Measurements from ENCODE around the gene INTS6L. TPM values are rescaled to one million over a fixed set of nuclear protein-coding genes. Genes with fewer than 3 reads are reported as not detected.
"Not testable (repeated sequence)": the region's sequence is repeated elsewhere in the genome, so short reads cannot be mapped to it uniquely, and the experiment has no call there.

INTS6L gene
- polyA plus RNA-seq, 10 donors: 8.1 to 17.9 (median 12.9) TPM

DNA sequence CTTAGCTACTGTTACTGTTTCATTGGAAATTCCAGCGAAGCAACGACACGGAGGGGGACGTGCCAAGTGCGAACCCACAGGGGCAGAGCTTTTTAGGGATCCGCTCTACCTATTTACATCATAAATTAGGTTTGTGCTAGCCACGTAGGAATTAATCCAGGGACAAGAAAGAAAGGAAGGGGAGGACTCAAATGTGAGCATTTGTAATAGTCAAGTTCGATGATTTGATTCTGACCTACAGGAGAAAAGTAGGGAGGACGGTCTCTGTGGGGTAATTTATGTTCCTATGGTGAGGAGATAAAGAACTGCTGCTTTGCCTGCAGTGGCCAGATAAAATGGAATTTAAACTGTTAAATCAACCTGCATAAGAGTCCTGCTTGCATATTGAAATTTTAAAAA, 1.7 kb downstream of the INTS6L start:
- no peak for DNase-seq

DNA sequence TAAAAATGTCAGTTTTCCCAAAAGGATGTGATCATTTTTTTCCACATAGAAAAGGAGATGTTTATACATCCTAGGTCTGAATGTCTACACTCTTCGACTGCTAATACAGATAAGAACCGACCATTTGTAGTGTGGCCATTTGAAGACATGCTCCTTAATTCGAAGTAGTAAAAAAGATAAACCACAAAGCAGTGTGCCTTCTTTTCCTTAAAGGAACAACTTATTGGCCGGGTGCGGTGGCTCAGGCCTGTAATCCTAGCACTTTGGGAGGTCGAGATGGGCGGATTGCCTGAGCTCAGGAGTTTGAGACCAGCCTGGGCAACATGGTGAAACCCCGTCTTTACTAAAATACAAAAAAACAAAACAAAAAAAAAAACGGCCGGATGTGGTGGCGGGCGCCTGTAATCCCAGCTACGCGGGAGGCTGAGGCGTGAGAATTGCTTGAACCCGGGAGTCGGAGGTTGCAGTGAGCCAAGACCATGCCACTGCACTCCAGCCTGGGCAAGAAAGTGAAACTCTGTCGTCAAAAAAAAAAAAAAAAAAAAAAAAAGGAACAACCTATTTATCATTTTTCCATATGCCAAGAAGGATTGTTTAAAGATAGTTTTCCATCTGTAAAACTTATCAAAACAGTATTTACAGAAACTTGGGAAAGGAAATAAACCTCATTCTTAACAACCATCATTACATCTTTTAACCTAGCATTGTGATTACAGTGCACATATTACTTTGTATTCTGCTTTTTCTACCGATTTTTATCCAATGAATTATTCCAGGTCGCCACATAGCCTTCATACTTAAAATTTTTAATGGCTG, 2.6 kb downstream of the INTS6L start:
- DNase-seq: no peak

DNA sequence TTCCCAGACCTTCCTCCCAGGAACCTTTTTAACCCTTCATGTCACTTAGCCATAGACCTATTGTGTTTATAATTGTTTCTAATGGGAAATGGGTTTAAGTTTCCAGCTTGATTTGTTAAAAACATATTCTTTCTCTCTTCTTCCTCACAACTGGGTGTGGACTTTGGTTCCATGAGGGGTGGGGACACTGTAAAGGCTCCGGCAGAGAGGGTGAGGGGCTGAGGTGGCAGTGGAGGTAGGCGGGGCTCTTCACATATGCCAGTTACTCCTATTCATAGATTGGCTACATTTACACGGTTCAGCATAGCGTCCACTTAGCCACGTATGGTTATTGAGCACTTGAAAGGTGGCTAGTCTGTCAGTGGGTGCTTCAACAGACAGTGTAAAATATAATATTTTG, 7.8 kb downstream of the INTS6L start:
- DNase-seq: no peak

DNA sequence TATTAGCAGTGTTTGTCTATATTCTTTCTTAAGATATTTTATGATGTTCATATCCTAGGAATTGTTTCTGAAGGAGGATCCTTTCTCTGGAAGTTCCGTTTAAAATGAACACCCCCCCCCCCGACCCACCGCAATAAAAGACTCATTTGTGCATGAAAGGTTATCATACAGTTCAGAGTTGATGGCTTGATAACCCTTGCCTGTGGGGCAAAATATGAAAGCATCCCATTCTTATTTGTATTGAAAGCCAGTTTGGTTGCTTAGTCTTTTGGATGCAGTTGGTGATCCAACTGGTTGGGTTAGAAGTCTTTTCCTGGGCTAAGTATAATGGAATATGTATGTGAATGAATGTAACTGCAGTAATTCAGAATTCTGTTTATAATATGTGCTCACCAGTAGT, 8.3 kb downstream of the INTS6L start:
- no peak for DNase-seq

DNA sequence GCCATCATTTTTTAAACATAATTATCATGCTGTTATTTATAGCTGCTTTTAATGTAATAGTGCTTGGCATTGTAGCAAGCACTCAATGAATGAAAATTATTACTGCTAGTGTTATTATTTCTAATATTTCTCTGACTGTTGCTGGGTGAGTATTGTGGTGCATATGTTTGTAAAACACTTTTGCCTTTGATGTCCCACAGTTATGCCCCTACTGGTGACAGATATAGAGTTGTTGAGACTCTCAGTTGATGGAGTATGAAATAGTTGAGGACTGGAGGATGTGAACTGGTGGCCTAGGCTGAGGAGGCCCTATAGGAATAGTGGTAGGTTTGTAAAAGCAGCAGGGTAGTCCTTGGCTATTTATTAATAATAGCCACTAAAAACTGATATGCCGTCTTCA, 9.6 kb downstream of the INTS6L start:
- DNase-seq: no peak

DNA sequence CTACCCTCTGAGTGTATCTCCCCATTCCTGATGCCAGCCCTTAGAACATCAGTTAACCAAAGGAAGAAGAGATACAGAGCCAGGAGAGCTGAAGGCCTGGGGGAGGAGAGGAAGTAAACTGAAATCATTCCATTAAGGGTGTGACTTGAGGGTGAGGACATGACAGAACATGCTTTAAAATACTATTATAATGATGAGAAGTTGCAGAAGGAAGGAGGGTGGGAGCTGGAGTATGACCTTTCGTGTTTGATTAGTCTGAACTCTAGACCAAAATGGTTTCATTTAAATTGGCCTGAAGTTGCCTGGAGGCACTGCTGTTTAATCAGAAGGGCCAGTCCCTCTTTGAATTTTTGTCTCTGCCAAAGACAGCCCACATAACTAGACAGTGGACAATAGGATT, 11.4 kb downstream of the INTS6L start:
- no peak for DNase-seq

DNA sequence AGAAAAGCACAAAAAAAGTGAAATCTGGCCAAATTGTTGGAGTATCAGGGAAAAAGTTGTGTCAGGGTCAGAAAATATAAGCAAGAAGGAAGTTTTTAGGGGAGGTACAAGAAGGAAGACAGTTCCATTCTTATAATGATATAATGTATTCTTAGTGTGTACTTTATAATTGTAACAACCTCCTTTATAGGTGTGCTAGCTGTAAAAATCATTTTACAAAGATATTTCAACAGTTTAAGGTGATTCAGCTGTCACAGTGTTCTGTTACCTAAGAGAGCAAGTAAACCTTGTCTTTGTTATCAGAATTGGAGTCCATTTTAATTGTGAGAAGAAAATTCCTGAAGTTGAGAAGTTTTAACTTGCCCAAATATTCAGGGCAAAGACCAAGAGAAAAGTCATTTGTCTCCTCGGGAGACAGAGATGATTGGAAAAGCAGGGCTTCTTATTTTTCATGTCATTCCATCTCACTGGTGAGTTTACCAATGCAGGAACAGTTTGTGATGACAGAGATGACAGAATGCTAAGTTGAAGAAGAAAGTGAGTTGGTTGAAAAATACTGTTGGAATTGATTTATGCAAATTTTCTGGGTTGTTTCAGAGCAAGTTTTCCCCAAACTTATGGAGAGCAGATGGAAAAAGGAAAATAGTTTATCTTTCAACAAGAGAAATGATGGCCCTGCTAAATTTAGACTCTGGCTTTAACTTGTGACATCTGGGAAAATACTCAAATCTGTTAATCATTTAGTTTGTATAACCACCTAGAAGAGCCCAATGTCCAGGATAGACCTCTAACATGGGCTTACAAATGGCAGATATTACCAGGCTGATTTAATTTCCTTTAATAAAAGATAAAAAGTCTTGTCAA, 14.8 kb downstream of the INTS6L start:
- DNase-seq: peak; percentile 10 to 47 (median 16)

DNA sequence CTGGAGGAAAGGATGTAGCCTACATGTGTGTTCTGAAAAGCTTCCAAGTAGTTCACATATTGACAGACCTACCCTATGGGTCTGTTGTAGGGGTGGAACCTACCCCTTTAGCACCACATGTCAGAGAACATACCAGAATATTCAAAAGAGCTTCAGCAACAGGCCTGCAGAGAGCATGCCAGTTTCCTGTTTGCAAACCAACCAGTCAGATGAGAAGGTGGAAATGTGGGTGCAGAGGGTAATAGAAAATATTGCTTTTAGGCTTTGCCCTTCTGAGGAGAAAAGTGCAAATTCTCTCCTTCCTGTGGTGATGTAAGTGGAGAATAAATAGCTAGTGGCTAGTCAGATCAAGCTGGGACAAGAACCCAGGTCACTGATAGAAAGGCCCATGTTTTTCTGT, 16.4 kb downstream of the INTS6L start:
- DNase-seq: no peak

DNA sequence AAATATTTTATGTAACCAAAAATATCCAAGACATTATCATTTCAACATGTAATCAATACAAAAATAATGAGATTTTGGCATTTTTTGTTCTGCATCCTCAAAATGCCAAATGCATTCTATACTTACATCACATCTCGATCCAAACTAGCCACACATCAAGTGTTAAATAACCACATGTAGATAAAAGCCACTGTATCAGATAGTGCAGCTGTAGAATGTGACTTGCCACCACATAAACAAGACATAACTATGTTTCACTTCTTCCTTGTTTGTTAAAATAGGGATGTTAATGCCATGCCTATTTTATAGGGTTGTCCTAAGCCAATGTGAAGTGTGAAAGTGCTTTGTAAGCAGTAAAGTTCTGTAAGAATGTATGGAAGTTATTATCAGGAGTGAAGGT, 20.9 kb downstream of the INTS6L start:
- DNase-seq: no peak

DNA sequence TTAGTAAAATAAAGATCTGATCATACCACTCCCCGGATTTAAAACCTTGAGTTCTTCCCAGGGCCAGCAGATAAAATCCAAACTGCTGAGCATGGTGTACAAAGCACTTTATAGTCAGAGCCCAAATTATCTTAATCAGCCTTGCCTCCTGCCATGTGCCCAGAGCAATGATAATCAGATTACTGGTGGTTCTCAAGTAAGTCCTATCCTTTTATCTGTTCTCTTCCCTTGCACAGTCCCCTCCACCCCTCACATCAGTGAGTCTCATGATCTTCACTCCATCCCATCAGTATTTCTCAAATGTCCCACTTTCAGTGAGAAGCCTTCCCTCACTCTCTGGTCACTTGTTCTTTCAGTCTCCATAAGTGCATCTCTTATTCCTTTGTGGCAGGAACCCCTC, 22.7 kb downstream of the INTS6L start:
- DNase-seq: no peak

DNA sequence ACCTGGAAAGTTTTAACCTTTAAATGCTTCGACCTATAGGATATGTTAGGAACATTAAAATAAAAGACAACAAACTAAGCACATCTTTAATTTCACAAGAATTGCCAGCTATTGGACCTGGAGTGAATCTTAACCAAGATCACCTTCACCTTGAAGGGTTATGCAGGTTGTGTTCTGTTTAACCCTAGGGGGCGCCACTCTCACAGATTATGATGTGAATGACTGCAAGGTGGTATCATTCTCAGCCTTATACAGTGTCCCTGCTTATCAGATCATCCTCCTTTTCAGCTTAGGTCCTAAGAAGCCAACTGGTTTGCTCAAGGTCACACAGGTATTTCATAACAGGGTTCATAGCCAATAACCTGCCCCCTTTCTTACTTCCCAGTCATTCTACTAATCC, 23.5 kb downstream of the INTS6L start:
- no peak for DNase-seq

DNA sequence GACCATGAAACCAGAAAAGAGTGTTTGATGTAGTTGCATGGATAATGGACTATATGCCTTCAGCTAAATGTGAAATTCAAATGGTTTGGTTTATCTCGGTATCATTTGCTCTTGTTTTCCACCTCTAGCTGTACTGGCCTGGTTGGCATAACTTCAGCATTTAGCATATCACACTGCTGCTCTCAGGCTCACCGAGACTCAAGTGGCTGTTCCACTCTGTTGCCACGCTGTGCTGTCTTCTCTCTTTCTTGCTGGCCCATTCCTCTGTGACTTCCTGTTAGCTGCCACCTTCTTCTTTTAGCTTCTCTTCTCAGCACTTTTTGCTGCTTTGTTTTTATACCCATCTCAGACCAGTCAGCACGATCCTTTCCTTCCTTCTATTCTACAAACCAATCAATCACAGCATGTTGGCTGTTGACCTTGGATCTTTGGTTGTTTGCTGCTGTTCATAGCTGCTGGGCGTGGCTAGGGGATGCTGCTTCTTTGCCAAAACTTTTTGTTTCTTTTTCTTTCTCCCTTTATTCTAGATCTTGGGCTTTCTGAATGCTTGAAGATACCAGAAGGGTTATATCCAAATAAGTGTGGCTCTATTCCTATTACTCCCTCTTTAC, 24.0 kb downstream of the INTS6L start:
- DNase-seq: no peak

DNA sequence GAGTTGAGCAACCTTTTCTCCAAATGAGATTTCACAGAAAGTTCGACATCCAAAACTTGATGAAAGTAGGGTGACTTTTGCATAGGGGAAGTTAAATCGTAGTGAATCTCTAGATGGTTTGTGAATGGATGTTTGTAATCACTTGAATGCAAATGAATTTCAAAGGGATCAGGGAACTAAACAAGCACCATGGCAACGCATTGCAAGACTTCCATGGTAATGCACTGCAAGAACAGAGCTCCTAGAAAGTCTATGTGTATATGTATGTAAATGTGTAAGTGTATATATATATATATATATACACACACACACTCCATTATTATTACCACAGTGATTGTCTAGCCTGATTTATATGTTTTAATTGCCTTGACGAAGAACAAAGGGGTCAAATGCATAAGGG, 27.3 kb downstream of the INTS6L start:
- DNase-seq: no peak

DNA sequence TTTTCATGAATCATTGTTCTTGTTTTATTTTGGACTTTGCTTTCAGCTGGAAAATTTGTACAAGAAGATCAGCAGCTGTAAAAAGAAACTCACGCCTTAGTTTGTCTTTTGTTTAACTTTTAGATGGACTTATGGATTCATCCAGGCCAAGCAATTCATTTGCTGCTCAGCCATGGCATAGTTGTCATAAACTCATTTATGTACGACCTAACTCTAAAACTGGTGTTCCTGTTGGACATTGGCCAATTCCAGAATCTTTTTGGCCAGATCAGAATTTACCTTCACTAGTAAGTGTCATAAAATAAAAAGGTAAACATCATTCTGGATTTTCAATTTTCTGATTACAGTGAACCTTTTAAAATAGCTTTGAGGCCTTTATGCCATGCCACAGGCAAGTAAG, 29.1 kb downstream of the INTS6L start:
- no peak for DNase-seq

DNA sequence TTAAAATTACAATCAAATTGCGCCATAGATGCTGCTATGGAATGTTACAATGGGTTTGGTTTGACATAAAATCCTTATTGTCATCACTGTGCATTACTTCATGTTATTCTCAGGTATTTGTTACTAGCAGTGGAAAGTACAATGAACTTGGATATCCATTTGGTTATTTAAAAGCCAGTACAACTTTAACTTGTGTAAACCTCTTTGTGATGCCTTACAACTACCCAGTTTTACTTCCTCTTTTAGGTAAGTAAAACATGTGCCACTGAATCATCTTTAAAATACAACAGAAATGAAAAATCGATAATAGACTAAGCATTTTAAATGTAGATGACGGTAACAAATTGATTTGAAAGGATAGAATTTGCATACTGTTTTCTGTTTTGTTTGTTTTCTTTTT, 35.6 kb downstream of the INTS6L start:
- DNase-seq: no peak

DNA sequence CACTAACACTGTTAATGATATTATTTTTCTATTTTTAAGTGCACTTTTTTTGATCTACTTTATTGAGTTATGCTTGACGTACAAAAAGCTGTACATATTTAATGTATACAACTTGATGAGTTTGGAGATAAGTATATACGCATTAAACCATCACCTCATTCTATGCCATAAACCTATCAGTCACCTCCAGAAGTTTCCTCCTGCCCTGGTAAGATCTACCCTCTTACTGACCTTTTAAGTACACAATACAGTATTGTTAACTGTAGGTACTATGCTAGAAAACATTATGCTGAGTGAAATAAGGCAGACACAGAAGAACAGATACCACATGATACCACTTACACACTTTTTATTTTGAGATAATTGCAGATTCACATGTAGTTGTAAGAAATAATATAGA, 36.9 kb downstream of the INTS6L start:
- DNase-seq: no peak

DNA sequence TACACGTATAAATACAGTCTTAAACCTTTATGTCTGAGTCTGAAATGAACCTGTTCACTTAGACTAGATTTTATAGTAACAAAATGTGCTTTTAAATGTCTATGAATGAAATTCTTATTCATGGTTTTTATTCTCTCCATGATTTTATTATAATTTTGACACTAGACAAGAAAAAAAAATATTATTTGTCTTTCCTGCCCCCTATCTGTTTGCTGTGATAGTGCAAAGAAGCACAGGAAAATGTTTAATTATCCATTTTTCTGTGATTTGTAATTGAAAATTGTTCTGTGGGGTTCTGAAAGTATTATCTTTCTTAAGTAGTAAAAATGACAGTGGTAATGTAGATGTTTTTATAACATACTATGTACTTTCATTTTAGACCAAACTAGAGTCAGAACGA, 52.0 kb downstream of the INTS6L start:
- no peak for DNase-seq

DNA sequence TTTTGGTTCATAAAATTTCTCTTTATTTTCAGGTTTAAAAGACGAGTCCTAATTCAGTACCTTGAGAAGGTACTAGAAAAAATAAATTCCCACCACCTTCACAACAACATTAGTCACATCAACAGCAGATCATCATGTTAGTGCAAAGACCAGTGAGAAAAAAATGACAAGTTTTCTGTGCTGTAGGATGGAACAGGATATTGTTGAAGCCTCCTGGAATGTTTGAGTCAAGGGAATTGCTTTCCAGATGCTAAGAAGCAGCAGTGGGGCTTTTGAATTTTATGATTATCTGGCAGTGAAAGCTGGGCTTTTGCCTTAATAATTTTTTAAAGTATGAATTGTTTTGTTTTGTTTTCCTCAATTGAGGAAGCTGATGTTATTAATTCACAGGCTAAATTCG, 61.0 kb downstream of the INTS6L start:
- peak in 2 of 3 donors; percentile 6 to 18 for DNase-seq

DNA sequence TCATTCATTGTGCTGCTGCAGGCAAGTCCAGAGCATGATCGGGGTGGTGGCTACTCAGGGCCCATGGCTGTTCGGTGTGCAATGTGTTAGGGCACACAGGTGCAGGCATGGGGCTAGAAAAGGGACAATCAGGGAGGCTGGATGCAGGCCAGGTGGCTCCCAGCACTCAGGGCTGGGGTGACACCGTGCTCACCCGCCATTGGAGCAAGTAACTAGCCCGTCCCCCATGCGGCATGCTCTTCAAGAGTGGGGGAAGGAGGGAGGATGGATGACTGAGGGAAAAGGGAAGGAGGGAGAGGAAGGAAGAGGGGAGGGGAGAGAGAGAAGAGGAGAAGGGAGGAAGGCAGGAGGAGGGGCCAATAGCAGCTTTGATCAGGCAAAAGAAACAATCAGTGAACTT, 64.7 kb downstream of the INTS6L start:
- DNase-seq: no peak

DNA sequence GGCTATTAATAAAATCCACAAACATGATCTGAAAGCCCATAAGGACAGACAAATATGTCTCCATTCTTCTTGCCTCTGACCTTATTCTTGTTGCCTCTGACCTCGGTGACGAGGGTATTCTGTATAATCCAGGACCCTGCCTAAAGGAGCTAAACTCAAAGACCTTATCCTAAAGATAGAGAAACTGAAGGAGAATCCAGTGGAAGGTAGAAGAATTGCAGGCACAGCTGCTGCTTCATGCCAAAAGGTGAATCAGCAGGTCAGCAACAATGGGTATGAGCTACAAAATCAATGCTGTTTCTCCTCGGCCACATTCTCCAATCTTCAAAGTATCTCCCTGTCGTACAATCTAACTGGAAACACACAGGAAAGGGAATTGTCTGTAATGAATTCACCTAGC, 71.4 kb downstream of the INTS6L start:
- no peak for DNase-seq

DNA sequence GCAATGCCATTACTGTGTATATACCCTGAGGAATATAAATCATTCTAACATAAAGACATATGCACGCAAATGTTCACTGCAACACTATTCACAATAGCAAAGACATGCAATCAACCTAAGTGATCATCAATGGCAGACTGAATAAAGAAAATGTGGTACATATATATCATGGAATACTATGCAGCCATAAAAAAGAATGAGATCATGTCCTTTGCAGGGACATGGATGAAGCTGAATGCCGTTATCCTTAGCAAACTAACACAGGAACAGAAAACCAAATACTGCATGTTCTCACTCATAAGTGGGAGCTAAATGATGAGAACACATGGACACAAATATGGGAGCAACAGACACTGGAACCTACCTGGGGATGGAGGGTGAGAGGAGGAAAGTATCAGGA, 73.6 kb downstream of the INTS6L start:
- not testable (repeated sequence) for DNase-seq

DNA sequence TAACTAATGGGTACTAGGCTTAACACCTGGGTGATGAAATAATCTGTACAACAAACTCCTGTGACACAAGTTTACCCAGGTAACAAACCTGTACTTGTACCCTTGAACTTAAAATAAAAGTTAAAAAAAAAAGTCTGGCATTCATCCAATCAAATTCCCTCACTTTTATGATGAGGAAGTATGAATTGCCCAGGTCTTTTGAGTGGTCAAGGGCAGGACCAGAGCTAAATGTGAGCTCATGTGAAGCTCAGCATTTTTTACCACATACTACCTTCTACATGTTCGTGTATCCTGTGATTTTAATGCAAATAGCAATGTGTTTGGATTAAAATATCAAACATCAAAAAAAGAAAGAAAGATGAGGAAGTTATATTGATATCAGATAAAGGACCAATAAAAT, 74.0 kb downstream of the INTS6L start:
- not testable (repeated sequence) for DNase-seq

DNA sequence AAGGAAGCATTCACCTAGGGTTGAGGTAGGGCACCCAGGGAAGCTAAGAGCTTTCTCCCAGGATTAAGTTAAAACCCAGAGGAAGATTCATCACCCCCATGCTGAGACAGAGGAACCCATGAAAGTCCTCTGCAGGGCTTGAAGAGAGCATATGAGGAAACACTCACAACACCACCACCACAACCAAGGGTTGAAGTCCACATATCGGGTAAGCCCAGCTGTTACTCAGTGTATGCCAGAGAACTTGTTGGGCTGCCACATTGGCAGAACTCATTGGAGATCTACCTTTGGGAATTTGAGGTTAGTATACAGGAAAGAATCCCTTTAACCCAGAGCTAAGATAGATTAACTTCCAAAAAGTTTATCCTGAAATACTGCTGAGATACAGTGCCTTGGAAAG, 75.1 kb downstream of the INTS6L start:
- DNase-seq: no peak
